Measurements from ENCODE around the gene TRAPPC5.

- no peak for TF ChIP-seq ZNF384 (IDR thresholded peaks at IDR 0.05)
- no peak for TF ChIP-seq SUZ12 (IDR thresholded peaks at IDR 0.05)
- no peak for TF ChIP-seq PKNOX1 (IDR thresholded peaks at IDR 0.05)
These were observed 48.1 kb upstream of the TRAPPC5 start for GRCh38 chr19:7632340-7633203.

All from HEK293T (cell line).